GM20431 (cell line): ENCODE measurements around the gene PHF1.

Experiments used
- in situ Hi-C: fragments of 300-500 bp; cut with MseI, MboI; formaldehyde crosslinking; loops from one replicate; pipeline ENCODE4 v1.15.0; 2020; ENCODE audit warnings: low sequenced_read_pairs; ENCODE audit not compliant: unreplicated experiment

PHF1 gene

DNA sequence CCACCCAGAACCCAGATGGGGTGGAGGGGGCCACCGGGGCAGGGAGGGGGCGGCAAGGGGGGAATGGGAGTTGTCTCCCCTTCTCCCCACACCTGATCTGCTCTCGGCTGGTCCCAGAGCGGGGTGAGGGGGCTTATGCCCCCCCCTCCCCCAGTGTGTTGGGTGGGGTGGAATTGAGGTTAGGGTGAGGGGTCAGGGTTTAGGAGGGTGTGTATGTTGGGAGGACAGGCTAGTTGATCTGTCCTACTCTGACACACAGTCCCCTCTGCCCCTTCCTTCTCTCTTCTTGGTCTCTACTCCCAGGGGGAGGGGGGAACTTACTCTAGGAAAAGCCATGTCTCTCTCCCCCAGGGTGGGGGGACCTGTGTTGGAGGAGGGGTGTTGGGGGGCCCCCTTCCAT, 41.7 kb downstream of the PHF1 start:
- in situ Hi-C loops = no loop called here

DNA sequence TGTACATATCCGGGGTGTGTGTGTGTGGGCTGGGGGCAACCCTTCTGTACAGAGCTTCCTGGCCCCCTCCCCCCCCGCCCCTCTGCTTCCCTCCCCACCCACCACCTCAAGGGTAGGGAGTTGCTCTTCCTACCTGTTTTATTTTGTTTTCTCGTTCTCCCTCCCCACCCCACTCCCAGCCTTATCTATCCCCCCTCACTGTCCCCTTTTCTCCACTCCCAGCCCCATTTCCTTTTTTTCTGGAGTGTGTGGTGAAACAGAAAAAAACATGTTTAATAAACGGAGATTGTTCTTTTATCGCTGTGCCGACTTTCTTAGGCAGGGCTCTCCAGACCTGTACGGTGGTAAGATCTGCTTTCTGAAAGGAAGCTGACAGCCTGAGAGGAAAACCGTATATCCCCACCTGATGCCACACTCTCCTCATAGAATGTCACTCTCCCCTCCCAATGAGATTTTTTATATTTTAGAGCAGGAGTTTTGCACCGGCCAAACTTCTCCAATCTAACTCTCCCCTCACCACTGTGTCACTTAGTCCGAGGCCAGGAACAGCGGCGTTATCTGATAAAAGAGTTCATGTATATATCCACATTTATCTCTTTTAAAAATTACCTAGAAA, 42.7 kb downstream of the PHF1 start:
- in situ Hi-C loops = no loop called here

GRCh38 chr6:33454009-33454946, 43.5 kb downstream of the PHF1 start, which contains the start of gene ZBTB9:
Gene ZBTB9, plus strand, starts transcription at chr6:33454576. Its CDS starts 525 bp downstream, at chr6:33455101.
- in situ Hi-C loops = no loop called here

DNA sequence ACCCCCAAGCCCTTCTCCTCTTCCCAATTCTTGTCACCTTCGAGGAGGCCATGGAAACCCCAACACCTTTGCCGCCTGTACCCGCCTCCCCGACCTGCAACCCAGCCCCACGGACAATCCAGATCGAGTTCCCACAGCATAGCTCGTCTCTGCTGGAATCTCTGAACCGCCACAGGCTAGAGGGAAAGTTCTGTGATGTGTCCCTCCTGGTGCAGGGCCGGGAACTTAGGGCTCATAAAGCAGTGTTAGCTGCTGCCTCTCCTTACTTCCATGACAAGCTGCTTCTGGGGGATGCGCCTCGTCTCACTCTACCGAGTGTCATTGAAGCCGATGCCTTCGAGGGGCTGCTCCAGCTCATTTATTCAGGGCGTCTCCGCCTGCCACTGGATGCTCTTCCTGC, 44.2 kb downstream of the PHF1 start:
- in situ Hi-C loops = no loop called here

DNA sequence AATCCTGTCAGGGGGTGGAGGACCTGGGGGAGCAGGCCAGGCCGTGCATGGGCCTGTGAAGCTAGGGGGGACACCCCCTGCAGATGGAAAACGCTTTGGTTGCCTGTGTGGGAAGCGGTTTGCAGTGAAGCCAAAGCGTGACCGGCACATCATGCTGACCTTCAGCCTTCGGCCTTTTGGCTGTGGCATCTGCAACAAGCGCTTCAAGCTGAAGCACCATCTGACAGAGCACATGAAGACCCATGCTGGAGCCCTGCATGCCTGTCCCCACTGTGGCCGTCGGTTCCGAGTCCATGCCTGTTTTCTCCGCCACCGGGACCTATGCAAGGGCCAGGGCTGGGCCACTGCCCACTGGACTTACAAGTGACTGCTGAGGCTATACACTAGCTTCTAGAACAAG, 45.3 kb downstream of the PHF1 start:
- in situ Hi-C loops = no loop called here

DNA sequence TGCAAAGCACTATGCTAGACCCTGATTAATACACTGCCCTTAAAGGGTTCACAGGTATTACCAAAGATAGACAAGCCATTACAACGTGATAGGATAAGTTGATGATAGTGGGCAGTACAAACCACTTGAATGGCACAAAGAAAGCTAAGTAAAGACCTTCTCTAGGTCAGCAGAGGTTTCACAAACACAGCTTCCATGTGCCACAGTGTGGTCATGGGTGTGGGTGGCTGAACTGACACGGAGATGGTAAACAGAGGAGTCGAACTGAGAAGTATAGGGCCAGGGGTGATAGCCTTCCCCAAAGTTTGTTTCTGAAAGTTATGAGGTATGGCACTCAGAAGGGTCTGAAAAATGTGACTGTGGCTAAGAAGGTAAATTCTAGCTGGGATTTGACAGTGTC, 47.9 kb downstream of the PHF1 start:
- in situ Hi-C loops = no loop called here

- in situ Hi-C loops = no loop called here
Measured at GRCh38 chr6:33459226-33459625, 48.4 kb downstream of the PHF1 start.
